Panc1 (cell line): ENCODE results near the gene RBMS3. TPM values are rescaled to one million over a fixed set of nuclear protein-coding genes. Genes with fewer than 3 reads are reported as not detected.

Source experiments
- ATAC-seq: fragments of 200-7000 bp; cut with Tn5 transposase; 2 replicates; pipeline ENCODE4 v1.9.1; 2020; ENCODE audit warnings: mild to moderate bottlenecking, moderate library complexity
- BruUV-seq: library from RNA; stranded (reverse); fragments of 400-500 nt; replicated peaks from 2 replicates; lab custom pipeline; 2021; lab: Mats Ljungman, UMichigan
- CTCF ChIA-PET: fragments of 300-600 bp; sonication (Branson Sonifier 250); formaldehyde crosslinking; loops from one replicate; lab custom pipeline; 2022; ENCODE audit warnings: antibody characterized with exemption; lab: Charles Lee
- POLR2A ChIA-PET: fragments of 300-600 bp; sonication (Branson Sonifier 250); formaldehyde crosslinking; loops from one replicate; lab custom pipeline; 2022; ENCODE audit warnings: antibody characterized with exemption; lab: Charles Lee
- DNase-seq: peaks from one replicate; pipeline ENCODE4 v3.0.0-alpha.2; 2010; ENCODE audit warnings: low read depth, low spot score
- H3K27ac ChIP-seq: 2 replicates; pipeline ENCODE4 v1.5.1; 2011; ENCODE audit warnings: mild to moderate bottlenecking, low read length, inconsistent platforms
- H3K27me3 ChIP-seq: fragments of 200-500 bp; sonication (Bioruptor generic); 2 replicates; pipeline ENCODE4 v1.6.0; 2014; ENCODE audit warnings: low read length, inconsistent platforms; ENCODE audit not compliant: control insufficient read depth, insufficient read depth
- H3K36me3 ChIP-seq: fragments of 200-500 bp; sonication (Bioruptor generic); 2 replicates; pipeline ENCODE4 v1.5.1; 2014; ENCODE audit warnings: inconsistent platforms, mild to moderate bottlenecking, low read length, moderate library complexity; ENCODE audit not compliant: control insufficient read depth, insufficient read depth
- H3K4me1 ChIP-seq: 2 replicates; pipeline ENCODE4 v1.5.1; 2011; ENCODE audit warnings: inconsistent platforms, mild to moderate bottlenecking, low read length, moderate library complexity; ENCODE audit not compliant: control insufficient read depth, insufficient read depth
- H3K4me3 ChIP-seq, 2 experiments: 2 replicates each; pipeline ENCODE4 v1.5.1; 2011 to 2012; ENCODE audit warnings: low read depth in 2 of 2, low read length in 2 of 2, mild to moderate bottlenecking in 2 of 2, inconsistent platforms in 1 of 2, moderate library complexity in 1 of 2
- H3K9me3 ChIP-seq: fragments of 200-500 bp; sonication (Bioruptor generic); 2 replicates; pipeline ENCODE4 v1.5.1; 2014; ENCODE audit warnings: low read depth, mild to moderate bottlenecking, inconsistent platforms, low read length, moderate library complexity; ENCODE audit not compliant: control insufficient read depth, insufficient read depth
- CTCF ChIP-seq: fragments of 450-650 bp; IDR thresholded peaks from 2 replicates; pipeline ENCODE4 v1.5.1; 2017; ENCODE audit warnings: mild to moderate bottlenecking
- POLR2AphosphoS5 ChIP-seq: IDR thresholded peaks from 2 replicates; pipeline ENCODE4 v1.6.1; 2012; ENCODE audit warnings: mild to moderate bottlenecking, low read depth, low read length, moderate library complexity
- REST ChIP-seq, 2 experiments: IDR thresholded peaks; 2 replicates each; pipeline ENCODE4 v1.6.1; 2011 to 2012; ENCODE audit warnings: low read depth in 2 of 2, control low read depth in 1 of 2, low read length in 1 of 2, mild to moderate bottlenecking in 1 of 2, moderate library complexity in 1 of 2; ENCODE audit not compliant: insufficient read depth in 1 of 2
- SIN3A ChIP-seq: IDR thresholded peaks from 2 replicates; pipeline ENCODE4 v1.6.1; 2012; ENCODE audit warnings: low read depth, mild to moderate bottlenecking, low read length, moderate library complexity, borderline replicate concordance; ENCODE audit not compliant: insufficient read depth
- TCF7L2 ChIP-seq: IDR thresholded peaks from 2 replicates; pipeline ENCODE4 v1.6.1; 2011; ENCODE audit warnings: mild to moderate bottlenecking, low read depth, low read length, inconsistent platforms
- in situ Hi-C: cut with HindIII; loops from 2 replicates; pipeline ENCODE4 v1.10.0; 2016; ENCODE audit warnings: low sequenced_read_pairs, low pct_unique_long_range_greater_than_20kb
- intact Hi-C: fragments of 100-400 bp; cut with micrococcal nuclease; formaldehyde crosslinking; loops from one replicate; pipeline ENCODE4 v1.10.0; 2022; ENCODE audit not compliant: unreplicated experiment
- total RNA-seq: library from RNA; stranded (reverse); gene quantifications from one replicate; pipeline ENCODE4 v1.2.1, GENCODE V29; 2021; ENCODE audit not compliant: unreplicated experiment

RBMS3 gene
- total RNA-seq, 1 experiment from 2014 or later, result 1.1 TPM

GRCh38 chr3:29281344-29282241, 722 bp downstream of the RBMS3 start:
- no peak for DNase-seq
- peak overlapping the region; percentile 43 to 51 for H3K4me3 ChIP-seq
- ChIA-PET CTCF (interaction anchor here (0.7 kb wide), 1 partner anchor 108 kb away, joined by 6 read pairs; no protein-coding TSS in a partner anchor), POLR2A (interaction anchor here (0.7 kb wide), 1 partner anchor 41 kb away, joined by 5 read pairs; no protein-coding TSS in a partner anchor)
- no peaks in the 10 kb centered on the region for H3K27me3 ChIP-seq
- in situ Hi-C loops, result no loop called here
- no peaks in the 10 kb centered on the region for H3K9me3 ChIP-seq
- intact Hi-C loops, result no loop called here
- no peaks in the 10 kb centered on the region for H3K36me3 ChIP-seq
- peak; percentile 59; the same call in 1 of the 2 replicates for ATAC-seq
- TF ChIP-seq CTCF (no peak), REST (IDR thresholded peaks at IDR 0.05; ENCODE audit: insufficient read depth in 1 of 2, low read depth in 2 of 2, low read length in 1 of 2) (no peak), TCF7L2 (no peak), SIN3A (no peak), POLR2AphosphoS5 (no peak)
- H3K4me1 ChIP-seq, result no peaks in the 10 kb centered on the region
- peak overlapping the region; percentile 35 for H3K27ac ChIP-seq
- BruUV-seq, result no TSS peak

- Histone ChIP-seq H3K4me3 (peak overlapping the region; percentile 43 to 51), H3K27me3 (no peaks in the 10 kb centered on the region), H3K27ac (no peak overlapping the region; the same call in 1 of the 2 replicates), H3K9me3 (no peaks in the 10 kb centered on the region), H3K4me1 (no peaks in the 10 kb centered on the region), H3K36me3 (no peaks in the 10 kb centered on the region)
- intact Hi-C loops, result no loop called here
- TF ChIP-seq TCF7L2 (no peak), REST (IDR thresholded peaks at IDR 0.05; ENCODE audit: insufficient read depth in 1 of 2, low read depth in 2 of 2, low read length in 1 of 2) (no peak), CTCF (no peak), SIN3A (no peak), POLR2AphosphoS5 (no peak)
- BruUV-seq, result no TSS peak
- ChIA-PET CTCF (no interaction called here), POLR2A (no interaction called here)
- no peak for DNase-seq
- in situ Hi-C loops, result no loop called here
- no peak for ATAC-seq
These were observed 1.8 kb downstream of the RBMS3 start for GRCh38 chr3:29282427-29283230.
